H7 (cell line): Measurements from ENCODE around the gene PHEX. TPM values are rescaled to one million over a fixed set of nuclear protein-coding genes. Genes with fewer than 3 reads are reported as not detected.

Source experiments
- DNase-seq: peaks from one replicate; pipeline ENCODE4 v3.0.0; 2012
- H3K27me3 ChIP-seq: 2 replicates; pipeline ENCODE4 v1.6.0; 2011; ENCODE audit warnings: mild to moderate bottlenecking, low read length; ENCODE audit not compliant: control insufficient read depth, insufficient read depth
- H3K36me3 ChIP-seq: replicated peaks from 2 replicates; pipeline ENCODE4 v1.5.1; 2011; ENCODE audit warnings: low read length; ENCODE audit not compliant: control insufficient read depth, insufficient read depth
- H3K4me3 ChIP-seq: 2 replicates; pipeline ENCODE4 v1.5.1; 2011; ENCODE audit warnings: low read depth, mild to moderate bottlenecking, control low read depth, low read length, moderate library complexity; ENCODE audit not compliant: insufficient read depth
- total RNA-seq: library from RNA; depleted of rRNA; stranded (reverse); fragments of >200 nt; shearing (Covaris generic); gene quantifications from 2 replicates; pipeline ENCODE4 v1.2.3, GENCODE V29; 2014

The PHEX gene
- total RNA-seq, 1 experiment from 2014 or later, result 0.07 TPM

GRCh38 chrX:22025751-22026150, 6.4 kb upstream of the PHEX start:
- Histone ChIP-seq H3K36me3 (no peaks in the 10 kb centered on the region; the same call in 1 of the 2 replicates), H3K27me3 (no peaks in the 10 kb centered on the region), H3K4me3 (no peak overlapping the region)
- DNase-seq, result no peak

- Histone ChIP-seq H3K27me3 (no peaks in the 10 kb centered on the region), H3K4me3 (no peak overlapping the region), H3K36me3 (no peaks in the 10 kb centered on the region)
- no peak for DNase-seq
Observed at GRCh38 chrX:22026731-22027130, 5.4 kb upstream of the PHEX start.

GRCh38 chrX:22032506-22032905, 381 bp downstream of the PHEX start:
- no peak overlapping the region for H3K4me3 ChIP-seq
- no peak for DNase-seq
- H3K27me3 ChIP-seq, result no peaks in the 10 kb centered on the region
- no peaks in the 10 kb centered on the region for H3K36me3 ChIP-seq

GRCh38 chrX:22033818-22034217, 1.7 kb downstream of the PHEX start:
- Histone ChIP-seq H3K27me3 (no peaks in the 10 kb centered on the region), H3K4me3 (no peak overlapping the region)
- DNase-seq, result no peak

GRCh38 chrX:22035236-22035635, 3.1 kb downstream of the PHEX start:
- Histone ChIP-seq H3K4me3 (no peak overlapping the region), H3K27me3 (no peaks in the 10 kb centered on the region), H3K36me3 (no peaks in the 10 kb centered on the region)
- DNase-seq, result no peak

More at GRCh38 chrX:22033818-22034217, 1.7 kb downstream of the PHEX start:
- no peaks in the 10 kb centered on the region for H3K36me3 ChIP-seq

- no peak overlapping the region for H3K4me3 ChIP-seq
- no peaks in the 10 kb centered on the region for H3K36me3 ChIP-seq
- DNase-seq, result no peak
- no peaks in the 10 kb centered on the region for H3K27me3 ChIP-seq
Observed at GRCh38 chrX:22037225-22037624, 5.1 kb downstream of the PHEX start.

- no peaks in the 10 kb centered on the region for H3K36me3 ChIP-seq
- no peak overlapping the region for H3K4me3 ChIP-seq
- H3K27me3 ChIP-seq, result no peaks in the 10 kb centered on the region
- DNase-seq, result no peak
Observed at GRCh38 chrX:22037911-22038537, 5.9 kb downstream of the PHEX start.

GRCh38 chrX:22039541-22039940, 7.4 kb downstream of the PHEX start:
- no peak overlapping the region for H3K4me3 ChIP-seq
- no peaks in the 10 kb centered on the region for H3K27me3 ChIP-seq
- no peak for DNase-seq
- no peaks in the 10 kb centered on the region for H3K36me3 ChIP-seq

GRCh38 chrX:22040184-22040583, 8.1 kb downstream of the PHEX start:
- no peaks in the 10 kb centered on the region for H3K36me3 ChIP-seq
- no peak for DNase-seq
- no peak overlapping the region for H3K4me3 ChIP-seq
- no peaks in the 10 kb centered on the region for H3K27me3 ChIP-seq

- no peaks in the 10 kb centered on the region for H3K36me3 ChIP-seq
- H3K27me3 ChIP-seq, result no peaks in the 10 kb centered on the region
- DNase-seq, result no peak
Observed at GRCh38 chrX:22041907-22042530, 9.9 kb downstream of the PHEX start.

GRCh38 chrX:22043872-22044271, 11.7 kb downstream of the PHEX start:
- no peak for DNase-seq
- H3K27me3 ChIP-seq, result no peaks in the 10 kb centered on the region
- H3K4me3 ChIP-seq, result no peak overlapping the region
- H3K36me3 ChIP-seq, result no peaks in the 10 kb centered on the region

More at GRCh38 chrX:22041907-22042530, 9.9 kb downstream of the PHEX start:
- H3K4me3 ChIP-seq, result no peak overlapping the region

- H3K36me3 ChIP-seq, result no peaks in the 10 kb centered on the region
- no peak overlapping the region for H3K4me3 ChIP-seq
- DNase-seq, result no peak
- no peaks in the 10 kb centered on the region for H3K27me3 ChIP-seq
Observed at GRCh38 chrX:22047468-22047867, 15.3 kb downstream of the PHEX start.

- Histone ChIP-seq H3K36me3 (no peaks in the 10 kb centered on the region), H3K4me3 (no peak overlapping the region), H3K27me3 (no peaks in the 10 kb centered on the region)
- no peak for DNase-seq
Observed at GRCh38 chrX:22053481-22053880, 21.4 kb downstream of the PHEX start.

GRCh38 chrX:22056235-22056634, 24.1 kb downstream of the PHEX start:
- H3K36me3 ChIP-seq, result no peaks in the 10 kb centered on the region

GRCh38 chrX:22057667-22058066, 25.5 kb downstream of the PHEX start:
- Histone ChIP-seq H3K36me3 (no peaks in the 10 kb centered on the region), H3K27me3 (no peaks in the 10 kb centered on the region), H3K4me3 (no peak overlapping the region)
- DNase-seq, result no peak

More at GRCh38 chrX:22056235-22056634, 24.1 kb downstream of the PHEX start:
- Histone ChIP-seq H3K4me3 (no peak overlapping the region), H3K27me3 (no peaks in the 10 kb centered on the region)
- DNase-seq, result no peak
